Vagina (tissue), 2 donors: ENCODE measurements around the gene SH3BGRL3.
"Not testable (repeated sequence)": the region's sequence is repeated elsewhere in the genome, so short reads cannot be mapped to it uniquely, and the experiment has no call there.

Experiments used
- POLR2A ChIP-seq, 2 donors: fragments of 450-650 bp; IDR thresholded peaks; one replicate each; pipeline ENCODE4 v1.6.1; 2017; ENCODE audit warnings: antibody characterized with exemption in 2 of 2, mild to moderate bottlenecking in 2 of 2, moderate library complexity in 2 of 2
- POLR2AphosphoS5 ChIP-seq, 2 donors: sonication (generic); formaldehyde crosslinking; IDR thresholded peaks; one replicate each; pipeline ENCODE4 v1.9.0; 2017; ENCODE audit warnings: antibody characterized with exemption in 2 of 2, mild to moderate bottlenecking in 2 of 2, low read depth in 1 of 2; ENCODE audit not compliant: insufficient read depth in 1 of 2
- TF ChIP-seq, protein P1 (sequence below), 3 experiments: fragments of 450-650 bp in 2 of 3; fragments of 200-600 bp in 1 of 3; sonication (generic) in 1 of 3; IDR thresholded peaks; one replicate each; pipeline ENCODE4 v1.5.1; 2017 to 2019; ENCODE audit warnings: antibody characterized with exemption in 3 of 3, mild to moderate bottlenecking in 2 of 3, moderate library complexity in 2 of 3

DNA sequence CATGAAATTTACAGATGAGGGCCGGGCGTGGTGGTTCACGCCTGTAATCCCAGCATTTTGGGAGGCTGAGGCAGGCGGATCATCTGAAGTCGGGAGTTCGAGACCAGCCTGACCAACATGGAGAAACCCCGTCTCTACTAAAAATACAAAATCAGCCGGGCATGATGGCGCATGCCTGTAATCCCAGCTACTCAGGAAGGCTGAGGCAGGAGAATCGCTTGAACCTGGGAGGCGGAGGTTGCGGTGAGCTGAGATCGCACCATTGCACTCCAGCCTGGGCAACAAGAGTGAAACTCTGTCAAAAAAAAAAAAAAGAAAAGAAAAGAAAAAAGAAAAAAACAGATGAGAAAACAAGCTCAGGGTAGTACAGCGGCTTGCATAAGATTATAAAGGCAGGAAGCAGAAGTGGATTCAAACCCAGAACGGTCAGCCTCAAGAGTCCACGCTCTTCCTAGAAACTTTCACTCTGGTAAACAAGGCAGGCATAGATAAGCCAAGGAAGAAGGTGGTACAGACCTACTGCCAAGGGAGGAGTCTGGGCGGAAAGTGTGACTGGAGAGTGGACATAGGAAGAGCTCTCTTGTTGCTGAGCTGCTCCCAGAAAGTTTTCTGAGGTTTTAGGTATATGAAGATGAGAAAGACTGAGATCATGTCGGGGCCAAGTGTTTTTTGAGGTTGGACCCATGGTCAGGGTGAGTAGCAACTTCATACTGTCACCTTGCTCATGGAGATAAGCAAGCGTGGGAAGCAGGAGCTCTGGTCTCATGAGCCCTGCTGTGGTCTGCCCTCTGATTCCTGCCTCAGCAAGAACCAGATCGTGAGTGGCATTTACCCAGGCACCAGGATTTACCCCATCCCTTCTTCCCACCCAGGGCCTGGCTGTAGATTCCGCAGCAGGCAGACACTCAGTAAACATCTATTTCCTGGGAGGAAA, 28.3 kb downstream of the SH3BGRL3 start:
- TF ChIP-seq, protein P1, sequence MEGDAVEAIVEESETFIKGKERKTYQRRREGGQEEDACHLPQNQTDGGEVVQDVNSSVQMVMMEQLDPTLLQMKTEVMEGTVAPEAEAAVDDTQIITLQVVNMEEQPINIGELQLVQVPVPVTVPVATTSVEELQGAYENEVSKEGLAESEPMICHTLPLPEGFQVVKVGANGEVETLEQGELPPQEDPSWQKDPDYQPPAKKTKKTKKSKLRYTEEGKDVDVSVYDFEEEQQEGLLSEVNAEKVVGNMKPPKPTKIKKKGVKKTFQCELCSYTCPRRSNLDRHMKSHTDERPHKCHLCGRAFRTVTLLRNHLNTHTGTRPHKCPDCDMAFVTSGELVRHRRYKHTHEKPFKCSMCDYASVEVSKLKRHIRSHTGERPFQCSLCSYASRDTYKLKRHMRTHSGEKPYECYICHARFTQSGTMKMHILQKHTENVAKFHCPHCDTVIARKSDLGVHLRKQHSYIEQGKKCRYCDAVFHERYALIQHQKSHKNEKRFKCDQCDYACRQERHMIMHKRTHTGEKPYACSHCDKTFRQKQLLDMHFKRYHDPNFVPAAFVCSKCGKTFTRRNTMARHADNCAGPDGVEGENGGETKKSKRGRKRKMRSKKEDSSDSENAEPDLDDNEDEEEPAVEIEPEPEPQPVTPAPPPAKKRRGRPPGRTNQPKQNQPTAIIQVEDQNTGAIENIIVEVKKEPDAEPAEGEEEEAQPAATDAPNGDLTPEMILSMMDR (IDR thresholded peaks at IDR 0.05), result not testable (repeated sequence)
- TF ChIP-seq POLR2A (IDR thresholded peaks at IDR 0.05); POLR2AphosphoS5 (IDR thresholded peaks at IDR 0.05; ENCODE audit: insufficient read depth in 1 of 2, low read depth in 1 of 2): not testable (repeated sequence)
